ENCODE measurements around the gene WFDC1.
A peak's percentile ranks its signal among the peaks of the same experiment; 100 is the strongest.

Gene WFDC1

DNA sequence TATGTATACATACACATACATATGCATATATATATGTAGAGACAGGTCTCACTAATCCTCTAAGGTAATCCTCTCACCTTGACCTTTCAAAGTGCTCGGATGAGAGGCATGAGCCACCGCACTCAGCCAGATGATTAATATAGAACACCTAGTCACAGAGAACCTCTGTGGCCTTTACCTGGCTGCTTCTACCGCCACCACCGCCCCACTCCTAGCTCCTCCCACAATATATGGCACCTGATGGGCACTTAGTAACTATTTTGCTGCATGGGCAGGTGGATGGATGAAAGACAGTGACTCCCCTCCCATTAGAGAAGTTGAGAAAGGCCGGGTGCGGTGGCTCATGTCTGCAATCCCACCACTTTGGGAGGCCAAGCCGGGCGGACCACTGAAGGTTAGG is 57.0 kb downstream of the WFDC1 start:
- no peak for DNase-seq (ENCODE audit: low spot score)

DNA sequence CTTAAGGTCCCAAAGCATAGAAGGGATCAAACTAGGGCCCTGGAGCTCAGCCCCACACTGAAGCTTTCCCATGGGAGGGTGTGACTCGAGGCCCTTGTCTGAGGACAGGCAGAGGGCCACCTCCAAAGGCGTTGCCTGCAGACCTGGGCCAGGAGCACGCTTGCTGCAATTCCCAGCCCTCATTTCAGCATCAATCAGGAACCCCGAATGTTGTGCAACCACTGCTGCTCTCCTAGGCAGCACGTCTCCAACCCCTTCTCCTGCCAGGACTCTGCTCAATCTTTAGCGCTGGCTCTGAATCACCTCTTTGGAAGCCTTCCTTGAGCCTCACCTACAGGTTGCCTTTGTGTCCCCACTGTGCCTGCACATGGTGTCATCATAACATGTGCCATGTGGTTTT is 59.6 kb downstream of the WFDC1 start:
- DNase-seq (ENCODE audit: low spot score), result no peak

DNA sequence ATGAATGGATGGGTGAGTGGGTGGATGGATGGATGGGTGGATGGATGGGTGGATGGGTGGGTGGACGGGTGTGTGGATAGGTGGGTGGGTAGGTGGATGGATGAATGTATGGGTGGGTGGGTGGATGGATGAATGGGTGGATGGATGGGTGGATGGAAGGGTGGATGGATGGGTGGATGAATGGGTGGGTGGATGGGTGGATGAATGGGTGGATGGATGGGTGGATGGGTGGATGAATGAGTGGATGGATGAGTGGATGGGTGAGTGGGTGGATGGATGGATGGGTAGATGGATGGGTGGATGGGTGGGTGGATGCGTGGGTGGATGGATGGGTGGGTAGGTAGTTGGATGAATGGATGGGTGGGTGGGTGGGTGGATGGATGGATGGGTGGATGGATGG is 60.5 kb downstream of the WFDC1 start:
- no peak for DNase-seq (ENCODE audit: low spot score)

DNA sequence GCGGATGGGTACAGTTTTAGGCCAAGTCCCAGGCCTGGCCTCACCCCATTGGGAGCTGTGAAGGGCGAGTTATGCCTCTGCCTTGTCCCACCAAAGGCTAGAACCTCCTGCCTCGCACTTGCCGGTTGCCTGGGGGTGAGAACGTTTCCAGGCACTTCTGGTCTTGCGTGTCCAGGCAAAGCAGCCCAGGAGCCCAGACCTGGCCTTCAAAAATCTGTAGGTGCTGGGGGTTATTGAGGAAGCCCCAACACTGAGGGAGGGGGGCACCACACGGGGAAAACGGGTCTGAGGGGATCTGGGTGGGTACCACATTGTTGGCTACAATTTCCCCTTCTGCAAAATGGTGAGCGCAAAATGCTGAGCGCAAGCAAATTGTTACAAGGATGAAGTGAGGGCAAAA is 61.5 kb downstream of the WFDC1 start:
- DNase-seq (ENCODE audit: low spot score), result no peak

DNA sequence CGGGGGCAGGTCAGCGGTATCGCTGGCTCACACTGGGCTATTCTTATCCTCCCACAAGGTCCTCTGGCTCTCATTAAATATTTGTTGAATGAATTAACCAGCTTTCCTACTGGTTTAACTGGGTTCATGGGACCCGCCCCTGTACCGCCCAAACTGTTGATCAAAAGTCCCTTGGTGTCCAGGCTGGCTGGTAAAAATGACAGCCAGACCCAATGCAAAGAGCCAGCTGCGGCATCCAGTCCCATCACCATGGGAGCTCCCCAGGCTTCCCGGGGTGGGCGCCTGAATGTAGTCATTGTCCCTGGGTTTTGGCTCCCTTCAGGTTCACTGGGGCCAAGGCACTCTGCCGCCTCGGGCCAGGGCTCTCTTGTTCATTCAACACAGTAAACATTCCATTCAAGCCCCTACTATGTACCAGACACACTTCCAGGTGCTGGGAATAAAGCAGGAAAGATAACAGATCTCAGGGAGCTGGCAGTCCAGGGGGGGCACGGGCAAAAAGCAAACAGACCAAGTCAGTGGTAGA is 62.0 kb downstream of the WFDC1 start:
- DNase-seq (ENCODE audit: low spot score), result peak; percentile 93

DNA sequence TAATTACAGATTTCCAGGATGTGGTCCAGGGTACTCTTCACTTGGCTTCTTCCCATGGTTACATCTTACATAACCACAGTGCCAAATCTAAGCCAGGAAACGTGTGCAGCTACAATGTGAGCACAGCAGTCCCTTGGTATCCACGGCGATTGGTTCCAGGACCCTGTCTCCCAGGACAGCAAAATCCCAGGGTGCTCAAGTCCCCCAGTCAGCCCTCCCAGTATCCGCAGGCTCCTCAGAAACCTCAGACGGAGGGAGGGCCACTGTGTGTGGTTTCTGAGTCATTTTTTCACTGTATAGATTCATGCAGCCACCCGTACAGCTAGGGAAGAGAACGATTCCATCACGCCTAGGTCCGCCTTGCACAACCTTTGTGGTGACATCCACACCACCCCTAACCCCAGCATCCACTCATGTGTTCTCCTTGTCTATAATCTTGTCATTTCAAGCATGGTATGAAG is 62.5 kb downstream of the WFDC1 start:
- peak; percentile 41 for DNase-seq (ENCODE audit: low spot score)

DNA sequence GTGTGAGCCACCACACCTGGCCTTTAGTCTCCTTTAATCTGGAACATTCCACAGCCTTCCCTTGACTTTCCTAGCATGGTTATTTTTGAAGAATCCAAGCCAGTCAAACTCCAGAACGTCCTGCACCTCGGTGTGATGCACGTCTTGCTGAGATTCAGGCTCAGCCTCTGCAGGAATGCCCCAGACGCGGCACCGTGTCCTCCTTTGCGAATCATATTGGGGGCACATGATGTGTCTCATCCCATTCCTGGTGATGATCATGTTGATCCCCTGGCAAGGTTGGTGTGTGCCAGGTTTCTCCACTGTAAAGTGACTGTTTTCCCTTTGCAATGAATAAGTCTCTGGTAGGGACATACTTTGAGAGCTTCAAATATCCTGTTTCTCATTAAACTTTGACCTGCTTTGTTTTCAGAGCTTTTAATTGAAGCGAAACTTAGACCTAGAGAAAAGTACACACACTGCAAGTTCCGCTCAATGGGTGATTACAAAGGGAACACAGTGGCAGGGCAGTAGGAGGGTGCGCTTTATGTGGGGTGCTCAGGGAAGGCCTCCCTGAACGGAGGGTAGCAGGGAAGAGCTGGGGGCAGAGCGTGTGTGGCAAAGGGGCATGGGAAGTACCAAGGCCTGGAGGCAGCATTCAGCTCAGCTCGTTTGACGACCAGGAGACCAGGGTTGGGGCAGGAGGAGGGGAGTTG is 64.1 kb downstream of the WFDC1 start:
- DNase-seq (ENCODE audit: low spot score), result no peak

DNA sequence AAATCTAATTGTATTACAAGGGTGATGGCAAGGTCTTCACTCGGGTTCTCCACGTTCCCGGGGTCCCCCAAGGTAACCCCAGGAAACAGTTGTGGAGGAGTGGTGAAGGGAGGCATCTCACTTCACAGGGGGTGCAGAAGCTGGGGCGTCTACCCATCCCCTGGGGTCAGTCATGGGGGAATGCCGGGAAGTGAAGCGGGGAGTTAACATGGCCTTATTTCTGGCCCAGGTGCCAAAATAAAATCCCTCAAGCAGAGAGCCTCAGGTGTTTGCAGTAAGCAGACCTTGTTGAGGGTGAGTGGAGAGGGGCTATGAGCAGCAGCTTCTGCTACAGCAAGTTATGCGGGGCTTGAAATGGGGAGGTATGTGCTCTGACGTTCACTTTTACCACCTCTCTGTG is 64.6 kb downstream of the WFDC1 start:
- no peak for DNase-seq (ENCODE audit: low spot score)

DNA sequence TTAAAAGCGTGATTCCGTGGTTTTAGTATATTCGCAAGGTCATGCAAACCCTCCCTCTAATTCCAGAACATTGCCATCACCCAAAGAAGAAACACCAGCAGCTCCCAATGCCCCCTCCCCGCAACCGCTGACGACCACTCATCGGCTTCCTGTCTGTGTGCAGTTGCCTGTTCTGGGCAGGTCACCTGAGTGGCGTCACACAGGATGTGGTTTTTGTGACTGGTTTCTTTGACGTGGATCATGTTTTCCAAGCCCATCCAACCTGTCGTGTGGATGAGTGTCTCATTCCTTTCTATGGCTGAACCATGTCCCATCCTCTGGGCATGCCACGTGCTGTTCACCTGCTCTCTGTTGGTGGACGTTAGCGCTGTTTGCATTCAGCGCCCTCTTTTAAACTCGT is 65.5 kb downstream of the WFDC1 start:
- no peak for DNase-seq (ENCODE audit: low spot score)

DNA sequence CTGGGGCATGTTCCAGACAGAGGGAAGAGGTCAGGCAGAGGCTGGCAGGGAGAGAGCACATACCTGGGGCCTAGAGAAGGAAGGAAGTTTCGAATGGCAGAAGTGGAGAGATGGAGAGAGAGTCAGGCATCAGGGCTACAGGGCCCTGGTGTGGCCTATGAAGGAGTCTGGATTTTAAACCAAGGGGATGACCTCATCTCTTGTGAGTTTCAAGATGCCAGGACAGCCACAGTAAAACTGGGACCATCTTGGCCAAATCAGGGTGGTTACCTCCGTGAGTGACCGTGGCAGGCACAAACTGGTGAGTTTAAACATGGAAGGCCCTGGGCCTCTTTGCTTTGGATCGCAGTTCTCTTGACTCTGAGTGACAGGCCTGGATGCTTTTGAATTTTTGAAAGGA is 66.1 kb downstream of the WFDC1 start:
- DNase-seq (ENCODE audit: low spot score), result no peak

DNA sequence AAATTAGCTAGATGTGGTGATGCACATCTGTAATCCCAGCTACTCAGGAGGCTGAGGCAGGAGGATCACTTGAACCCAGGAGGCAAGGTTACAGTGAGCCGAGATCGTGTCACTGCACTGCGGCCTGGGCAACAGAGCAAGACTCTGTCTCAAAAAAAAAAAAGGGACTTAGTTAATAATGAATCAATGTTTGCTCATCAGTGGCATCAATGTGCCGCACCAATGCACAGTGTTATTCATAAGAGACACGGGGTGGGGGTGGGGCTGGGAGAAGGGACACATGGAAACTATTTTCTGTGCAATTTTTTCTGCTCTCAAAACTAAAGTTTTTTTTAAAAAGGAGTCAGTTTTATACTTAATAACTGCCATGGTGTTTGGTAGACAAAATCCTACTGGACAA is 66.9 kb downstream of the WFDC1 start:
- DNase-seq (ENCODE audit: low spot score), result no peak

DNA sequence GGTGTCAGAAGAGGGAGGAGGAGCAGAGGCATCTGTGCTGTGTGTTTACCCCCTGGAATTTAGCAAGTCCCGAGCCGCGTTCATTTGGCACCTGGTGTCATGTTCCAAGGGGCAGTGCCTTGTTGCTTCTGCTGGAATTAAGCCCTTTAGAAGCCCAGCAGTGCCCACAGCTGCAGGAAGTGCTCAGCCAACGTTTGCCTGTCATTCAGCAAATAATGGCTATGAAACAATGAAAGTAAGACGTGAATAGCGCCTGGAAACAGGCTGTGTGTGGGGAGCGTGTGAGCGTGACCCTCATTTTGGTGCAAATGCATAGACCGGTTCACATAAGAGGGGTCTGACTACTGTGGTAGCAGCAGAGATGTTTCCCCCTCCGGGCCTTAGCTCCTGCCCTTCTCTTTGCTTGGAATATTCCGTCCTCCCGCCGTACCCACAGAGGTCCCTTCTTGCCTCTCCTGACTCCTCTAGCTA is 67.8 kb downstream of the WFDC1 start:
- peak; percentile 66 for DNase-seq (ENCODE audit: low spot score)

DNA sequence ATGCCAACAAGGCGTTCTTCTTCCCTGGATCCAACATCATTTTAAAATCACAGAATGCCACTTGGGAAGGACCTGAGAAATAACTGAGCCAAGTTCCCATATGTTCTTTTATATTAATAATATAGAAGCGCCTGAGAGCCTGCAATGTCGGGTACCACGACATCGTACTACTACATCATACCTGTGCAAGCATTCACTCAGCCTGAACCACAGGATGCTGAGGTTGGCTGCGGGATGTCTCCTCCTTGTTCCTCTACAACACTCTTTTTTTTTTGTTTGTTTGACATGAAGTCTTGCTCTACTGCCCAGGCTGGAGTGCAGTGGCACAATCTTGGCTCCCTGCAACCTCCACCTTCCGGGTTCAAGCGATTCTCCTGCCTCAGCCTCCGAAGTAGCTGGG is 71.5 kb downstream of the WFDC1 start:
- DNase-seq (ENCODE audit: low spot score), result no peak

DNA sequence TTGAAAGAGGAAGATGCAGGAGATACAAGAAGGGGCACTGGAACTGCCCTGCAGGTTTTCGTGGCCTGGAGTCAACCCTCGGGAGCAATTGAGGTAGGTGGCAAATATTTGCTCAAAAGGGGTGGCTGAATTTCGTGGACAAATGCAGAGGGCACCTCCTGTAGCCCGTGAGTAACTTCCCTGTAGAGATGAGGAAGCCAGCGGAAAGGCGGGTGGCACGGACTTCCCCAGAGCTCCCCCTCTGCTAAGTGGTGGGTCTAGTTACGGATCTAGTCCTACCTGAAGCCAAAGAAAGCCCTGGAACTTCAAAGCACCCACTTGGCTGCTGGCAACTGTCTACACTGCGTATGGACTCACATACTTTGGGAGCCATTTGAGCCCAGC is 72.6 kb downstream of the WFDC1 start:
- no peak for DNase-seq (ENCODE audit: low spot score)

DNA sequence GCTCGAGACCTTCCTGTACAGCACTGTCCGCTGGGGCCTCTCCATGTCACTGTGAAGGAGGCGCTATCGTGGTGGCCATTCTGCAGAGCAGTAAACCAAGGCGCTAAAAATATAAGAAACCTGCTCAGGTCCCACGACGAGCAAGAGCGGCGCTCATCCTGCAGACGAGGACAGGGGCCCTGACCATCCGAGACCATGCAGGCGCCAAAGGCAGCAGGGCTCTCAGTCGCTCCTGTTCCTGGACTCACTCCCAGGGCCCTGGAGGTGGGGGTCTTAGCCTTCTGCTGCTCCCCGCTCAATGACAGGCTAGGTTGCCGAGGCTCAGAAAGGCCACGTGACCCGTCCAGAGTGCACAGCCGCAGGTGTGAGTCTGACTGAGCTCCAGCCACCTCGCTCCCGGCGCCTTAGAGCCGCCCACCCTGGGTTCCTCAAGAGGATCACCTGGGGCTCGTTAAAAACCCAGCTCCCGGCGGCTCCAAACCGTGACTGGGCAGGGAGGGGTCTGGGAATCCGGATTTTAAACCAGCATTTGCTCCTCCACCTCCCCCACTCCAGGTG is 73.2 kb downstream of the WFDC1 start:
- DNase-seq (ENCODE audit: low spot score), result no peak

DNA sequence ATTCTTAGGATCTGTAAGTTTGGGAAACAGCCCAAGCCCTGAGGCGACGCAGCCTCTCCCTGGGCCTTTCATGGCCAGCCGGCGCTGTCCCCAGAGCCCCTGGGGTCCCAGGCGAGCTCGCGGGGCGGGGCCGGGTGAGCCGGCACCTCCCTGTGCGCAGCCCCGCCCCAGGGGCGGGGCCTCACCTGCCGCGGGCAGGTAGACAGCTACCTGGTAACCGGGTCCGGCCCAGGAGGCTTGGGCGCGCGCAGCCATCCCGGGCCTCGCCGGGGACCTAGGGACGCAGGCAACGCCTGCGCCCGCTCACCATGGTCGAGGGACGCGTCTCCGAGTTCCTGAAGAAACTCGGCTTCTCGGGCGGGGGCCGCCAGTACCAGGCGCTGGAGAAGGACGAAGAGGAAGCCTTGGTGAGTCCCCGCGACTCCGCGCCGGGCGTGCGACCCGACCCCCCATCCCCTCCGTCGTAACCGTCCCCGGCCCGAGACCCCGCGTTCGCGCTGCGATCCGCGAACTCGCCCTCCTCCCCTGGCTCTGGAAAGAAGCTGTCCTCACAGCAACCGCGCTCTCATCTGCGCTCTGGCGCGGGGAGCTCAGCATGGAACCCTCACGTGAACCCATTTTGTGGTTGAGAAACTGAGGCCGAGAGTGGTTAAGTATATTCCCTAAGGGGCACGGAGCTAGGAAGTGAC is 73.8 kb downstream of the WFDC1 start, which contains the start of gene ATP2C2:
Gene ATP2C2 (plus strand): TSS at position 231 of the 689 bp plus-strand sequence. CDS start 78 bp downstream, at position 309.
- no peak for DNase-seq (ENCODE audit: low spot score)

DNA sequence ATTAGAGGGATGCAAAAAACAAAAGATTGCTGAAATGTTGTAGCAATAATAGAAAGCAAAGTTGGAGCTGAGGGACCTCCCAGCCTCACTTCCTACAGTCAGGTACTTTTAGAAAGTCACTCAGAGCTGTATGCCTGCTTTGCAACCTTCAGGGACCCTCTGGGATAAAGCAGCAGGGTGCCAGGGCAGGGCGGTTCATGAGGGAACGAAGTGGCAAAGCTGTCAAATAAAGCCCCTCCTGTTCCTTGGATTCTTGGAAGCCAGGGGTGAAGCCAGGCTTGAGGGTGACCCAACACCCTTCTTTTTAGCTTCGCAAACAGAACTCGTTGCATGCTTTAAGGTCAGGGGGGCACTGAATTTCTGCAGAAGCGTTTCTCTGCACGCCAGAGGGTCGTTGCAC is 74.4 kb downstream of the WFDC1 start:
- DNase-seq (ENCODE audit: low spot score), result no peak

DNA sequence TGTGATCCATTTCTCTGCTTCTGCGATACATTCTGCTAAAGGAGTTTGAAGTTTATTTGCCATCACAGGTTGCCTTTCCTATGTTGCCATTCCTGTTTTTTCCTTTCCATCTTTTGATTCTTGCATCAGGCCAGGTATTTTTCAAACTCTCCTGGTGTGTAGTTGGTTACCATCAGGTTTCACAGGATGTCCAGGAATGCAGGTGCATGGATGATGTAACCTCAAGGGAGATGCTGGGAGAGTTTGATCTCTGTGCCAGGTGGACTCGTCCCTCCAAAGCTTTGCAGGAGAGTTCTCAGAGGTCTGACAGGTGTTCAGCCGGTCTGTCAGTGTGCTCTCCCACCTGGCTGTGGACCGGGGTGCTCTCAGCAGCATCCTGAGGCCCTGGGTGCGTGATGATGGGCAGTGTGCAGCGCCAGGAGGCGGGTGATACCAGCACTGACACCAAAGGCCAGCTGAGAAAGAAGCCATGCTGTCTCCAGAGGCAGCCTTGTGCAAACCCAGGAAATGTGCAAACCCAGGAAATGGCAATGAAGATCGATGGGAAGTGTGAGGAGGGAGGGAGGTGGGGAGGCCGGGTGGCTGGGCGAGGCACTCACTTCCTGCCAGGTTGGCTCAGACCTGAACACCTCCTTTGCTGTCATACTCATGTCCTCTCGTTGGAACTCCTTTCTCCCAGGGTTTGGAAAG is 75.4 kb downstream of the WFDC1 start:
- DNase-seq (ENCODE audit: low spot score), result no peak

DNA sequence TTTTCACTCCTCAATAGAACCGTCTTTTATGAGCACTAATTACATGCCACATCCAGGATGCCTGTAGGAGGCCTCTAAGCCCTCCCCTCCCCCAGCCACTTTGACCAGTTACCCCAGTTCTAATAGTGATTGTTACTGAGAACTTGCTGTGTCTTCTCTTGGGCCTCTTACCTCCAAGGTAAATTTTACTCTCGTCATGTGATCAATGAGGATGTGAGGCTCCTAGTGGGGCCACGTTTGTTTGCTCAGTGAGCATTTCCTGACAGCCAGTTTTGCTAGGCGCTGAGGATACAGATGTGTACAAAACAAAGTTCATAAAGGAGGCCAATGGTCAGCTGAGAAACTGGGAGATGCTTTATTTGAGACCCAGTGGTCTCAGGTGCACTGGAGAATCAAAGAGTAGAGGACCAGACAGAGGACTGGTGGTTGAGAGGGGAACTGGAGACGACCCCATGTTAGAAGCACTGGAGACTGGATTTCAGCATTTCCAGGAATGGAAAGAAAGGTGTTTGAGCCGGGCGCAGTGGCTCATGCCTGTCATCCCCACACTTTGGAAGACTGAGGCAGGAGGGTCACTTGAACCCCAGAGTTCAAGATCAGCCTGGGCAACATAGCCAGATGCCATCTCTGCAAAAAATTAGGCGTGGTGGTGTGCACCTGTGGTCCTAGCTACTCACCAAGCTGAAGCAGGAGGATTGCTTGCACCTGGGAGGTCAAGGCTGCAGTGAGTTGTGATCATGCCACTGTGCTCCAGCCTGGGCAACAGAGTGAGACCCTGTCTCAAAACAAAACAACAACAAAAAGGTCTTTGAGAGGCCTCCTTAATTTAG is 76.3 kb downstream of the WFDC1 start:
- no peak for DNase-seq (ENCODE audit: low spot score)

DNA sequence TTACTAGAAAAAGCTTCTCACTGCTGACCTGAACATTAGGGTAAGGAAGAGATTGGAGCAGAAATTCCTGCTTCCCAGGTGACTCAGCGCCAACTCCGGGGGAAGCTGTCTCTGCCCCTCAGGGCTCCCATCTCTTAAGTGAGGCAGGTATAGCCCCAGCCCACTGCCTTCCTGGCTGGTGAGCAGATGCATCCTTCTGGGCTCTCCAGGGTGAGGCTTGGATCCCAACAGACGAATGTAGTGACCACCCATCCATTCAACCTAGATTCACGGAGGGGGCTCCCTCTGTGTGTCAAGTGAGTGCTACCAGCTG is 76.8 kb downstream of the WFDC1 start:
- DNase-seq (ENCODE audit: low spot score), result no peak

DNA sequence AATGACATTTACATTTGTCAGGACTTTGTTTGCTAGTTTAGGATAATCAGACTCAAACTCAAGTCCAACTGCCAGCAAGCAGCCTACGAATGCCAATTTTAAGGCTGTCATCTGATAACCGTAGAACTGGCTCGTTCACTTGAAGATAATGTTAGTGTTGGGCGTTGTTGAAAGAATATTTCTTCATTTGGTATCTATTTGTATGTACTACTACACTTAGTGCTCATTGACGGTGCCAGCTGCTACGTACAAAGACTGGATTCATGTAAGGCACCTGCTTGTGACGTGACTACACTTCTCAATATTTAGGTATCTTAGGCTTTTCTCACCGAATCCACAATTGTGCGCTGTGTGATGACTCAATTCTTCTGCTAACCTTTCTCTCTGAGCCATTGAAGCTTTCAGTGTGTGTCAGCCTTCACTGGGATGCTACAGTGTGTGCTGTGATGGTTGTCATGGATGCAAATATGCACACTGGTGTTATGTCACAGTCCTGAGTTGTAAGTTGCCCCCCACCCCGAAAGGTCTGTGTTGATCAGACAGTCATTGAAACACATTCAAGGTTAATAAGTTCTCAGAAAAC is 79.3 kb downstream of the WFDC1 start:
- DNase-seq (ENCODE audit: low spot score), result peak; percentile 45
